SKM-1 treated with dmso at 0.1 percent for 144 hours (cell line): ENCODE measurements around the gene LMNB1.
"Not testable (repeated sequence)": the region's sequence is repeated elsewhere in the genome, so short reads cannot be mapped to it uniquely, and the experiment has no call there.

Experiments
- DNase-seq: peaks from one replicate; lab custom pipeline; 2025; ENCODE audit not compliant: unreplicated experiment; lab: John Stamatoyannopoulos, UW

LMNB1 gene

GRCh38 chr5:126853541-126854307 lies 76.8 kb downstream of the LMNB1 start:
- DNase-seq, result not testable (repeated sequence)

- no peak for DNase-seq
Measured at GRCh38 chr5:126854526-126855110, 77.7 kb downstream of the LMNB1 start.

GRCh38 chr5:126855266-126855665 lies 78.3 kb downstream of the LMNB1 start:
- DNase-seq, result no peak

- DNase-seq, result no peak
Measured at GRCh38 chr5:126857472-126858410, 80.8 kb downstream of the LMNB1 start.

GRCh38 chr5:126858441-126858840 lies 81.5 kb downstream of the LMNB1 start:
- no peak for DNase-seq

- no peak for DNase-seq
Measured at GRCh38 chr5:126863402-126863801, 86.5 kb downstream of the LMNB1 start.

- no peak for DNase-seq
Measured at GRCh38 chr5:126864042-126864688, 87.2 kb downstream of the LMNB1 start.

GRCh38 chr5:126865299-126865698 lies 88.4 kb downstream of the LMNB1 start:
- DNase-seq, result no peak

GRCh38 chr5:126866851-126867636 lies 90.1 kb downstream of the LMNB1 start:
- DNase-seq, result no peak

GRCh38 chr5:126868338-126869004 lies 91.5 kb downstream of the LMNB1 start:
- no peak for DNase-seq

GRCh38 chr5:126869005-126869451 lies 92.1 kb downstream of the LMNB1 start:
- no peak for DNase-seq

GRCh38 chr5:126871441-126871840 lies 94.5 kb downstream of the LMNB1 start:
- no peak for DNase-seq

- no peak for DNase-seq
Measured at GRCh38 chr5:126872561-126873354, 95.8 kb downstream of the LMNB1 start.

- no peak for DNase-seq
Measured at GRCh38 chr5:126875303-126875785, 98.4 kb downstream of the LMNB1 start.

- no peak for DNase-seq
Measured at GRCh38 chr5:126877602-126878001, 100.7 kb downstream of the LMNB1 start.

- no peak for DNase-seq
Measured at GRCh38 chr5:126878085-126878484, 101.1 kb downstream of the LMNB1 start.

- DNase-seq, result no peak
Measured at GRCh38 chr5:126878634-126879033, 101.7 kb downstream of the LMNB1 start.

GRCh38 chr5:126881821-126882600 lies 105.1 kb downstream of the LMNB1 start:
- no peak for DNase-seq
